Large intestine (tissue), 3 donors: ENCODE results near the gene CSRP1. TPM values are rescaled to one million over a fixed set of nuclear protein-coding genes. Genes with fewer than 3 reads are reported as not detected.
"Not testable (repeated sequence)": the region's sequence is repeated elsewhere in the genome, so short reads cannot be mapped to it uniquely, and the experiment has no call there.

Experiments used
- DNase-seq, 2 donors: peaks; one replicate each; pipeline versions ENCODE4 v3.0.0 to v3.0.0-alpha.2; 2013
- H3K27ac ChIP-seq: one replicate; pipeline ENCODE4 v1.5.1; 2013; ENCODE audit warnings: low read length
- H3K27me3 ChIP-seq: 2 replicates; pipeline ENCODE4 v1.6.1; 2013; ENCODE audit warnings: low read length; ENCODE audit not compliant: control insufficient read depth, insufficient read depth
- H3K36me3 ChIP-seq: 2 replicates; pipeline ENCODE4 v1.6.1; 2013; ENCODE audit warnings: low read length; ENCODE audit not compliant: control insufficient read depth, insufficient read depth
- H3K4me1 ChIP-seq: one replicate; pipeline ENCODE4 v1.6.1; 2013; ENCODE audit warnings: low read length; ENCODE audit not compliant: control insufficient read depth, insufficient read depth
- H3K4me3 ChIP-seq: one replicate; pipeline ENCODE4 v1.5.1; 2013; ENCODE audit warnings: low read length
- H3K9me3 ChIP-seq: one replicate; pipeline ENCODE4 v1.6.1; 2013; ENCODE audit warnings: mild to moderate bottlenecking, low read depth, low read length, moderate library complexity; ENCODE audit not compliant: control insufficient read depth
- WGBS: methylation state at CpG from one replicate; pipeline ENCODE4 v1.1.5; 2013; ENCODE audit warnings: low lambda C conversion rate; ENCODE audit not compliant: insufficient coverage; 5-methylcytosine and 5-hydroxymethylcytosine counted together
- polyA plus RNA-seq: library from polyadenylated mRNA; unstranded; fragments of 120-200 nt; gene quantifications from one replicate; pipeline ENCODE4 v1.2.1, GENCODE V29; 2013

CSRP1 gene
- polyA plus RNA-seq, 1 donor, result 187 TPM

DNA sequence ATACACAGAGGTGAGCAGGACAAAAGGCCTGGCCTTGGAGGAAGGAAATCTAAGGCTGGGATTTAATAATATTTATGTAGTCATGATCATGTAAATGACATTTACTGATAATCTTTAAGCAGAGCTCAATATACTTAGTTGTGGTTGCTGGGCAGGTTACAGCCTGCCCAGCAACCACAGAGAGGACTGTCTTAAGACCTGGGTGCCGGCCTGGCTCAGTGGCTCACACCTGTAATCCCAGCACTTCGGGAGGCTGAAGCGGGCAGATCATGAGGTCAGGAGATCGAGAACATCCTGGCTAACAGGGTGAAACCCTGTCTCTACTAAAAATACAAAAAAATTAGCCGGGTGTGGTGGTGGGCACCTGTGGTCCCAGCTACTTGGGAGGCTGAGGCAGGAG is 42.6 kb upstream of the CSRP1 start:
- H3K4me3 ChIP-seq, H3K9me3 ChIP-seq, H3K4me1 ChIP-seq, H3K36me3 ChIP-seq, DNase-seq, H3K27me3 ChIP-seq, H3K27ac ChIP-seq: not testable (repeated sequence)
- WGBS, result no CpG with 5 or more reads among the region's 5 CpGs

GRCh38 chr1:201545851-201546492 is 39.0 kb upstream of the CSRP1 start:
- no peak overlapping the region for H3K27ac ChIP-seq
- H3K4me3 ChIP-seq, result no peak overlapping the region
- no peaks in the 10 kb centered on the region for H3K9me3 ChIP-seq
- WGBS, result no CpG with 5 or more reads among the region's 9 CpGs
- no peaks in the 10 kb centered on the region for H3K4me1 ChIP-seq
- DNase-seq, result peak in 1 of 2 donors; percentile 41
- no peaks in the 10 kb centered on the region for H3K36me3 ChIP-seq
- H3K27me3 ChIP-seq, result peaks cover 17% of the 10 kb centered on the region

DNA sequence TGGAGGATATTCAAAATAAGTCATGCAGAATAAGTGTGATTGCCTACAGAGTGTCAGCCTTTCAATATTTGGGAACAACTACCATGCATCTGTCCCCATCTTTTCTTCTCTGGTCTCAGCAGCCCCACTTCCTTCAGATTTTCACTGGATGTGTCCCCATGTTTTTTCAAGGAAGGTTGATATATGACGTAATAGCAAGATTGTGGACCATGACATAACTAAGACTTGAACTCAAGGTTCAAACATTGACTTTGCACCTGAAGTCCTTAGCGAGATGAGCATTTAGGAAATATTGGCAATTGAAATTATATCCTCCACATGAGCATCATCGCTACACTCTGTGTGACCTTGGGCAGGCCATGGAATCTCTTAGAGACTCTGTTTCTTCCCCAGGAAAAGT is 37.8 kb upstream of the CSRP1 start:
- DNase-seq, result no peak
- H3K36me3 ChIP-seq, result no peaks in the 10 kb centered on the region
- peaks cover under 1% of the 10 kb centered on the region for H3K9me3 ChIP-seq
- H3K27ac ChIP-seq, result no peak overlapping the region
- peaks cover 2% of the 10 kb centered on the region for H3K4me1 ChIP-seq
- no peak overlapping the region for H3K4me3 ChIP-seq
- H3K27me3 ChIP-seq, result peaks cover 30% of the 10 kb centered on the region
- WGBS, result 100% methylated on average over 1 of the region's 3 CpGs

DNA sequence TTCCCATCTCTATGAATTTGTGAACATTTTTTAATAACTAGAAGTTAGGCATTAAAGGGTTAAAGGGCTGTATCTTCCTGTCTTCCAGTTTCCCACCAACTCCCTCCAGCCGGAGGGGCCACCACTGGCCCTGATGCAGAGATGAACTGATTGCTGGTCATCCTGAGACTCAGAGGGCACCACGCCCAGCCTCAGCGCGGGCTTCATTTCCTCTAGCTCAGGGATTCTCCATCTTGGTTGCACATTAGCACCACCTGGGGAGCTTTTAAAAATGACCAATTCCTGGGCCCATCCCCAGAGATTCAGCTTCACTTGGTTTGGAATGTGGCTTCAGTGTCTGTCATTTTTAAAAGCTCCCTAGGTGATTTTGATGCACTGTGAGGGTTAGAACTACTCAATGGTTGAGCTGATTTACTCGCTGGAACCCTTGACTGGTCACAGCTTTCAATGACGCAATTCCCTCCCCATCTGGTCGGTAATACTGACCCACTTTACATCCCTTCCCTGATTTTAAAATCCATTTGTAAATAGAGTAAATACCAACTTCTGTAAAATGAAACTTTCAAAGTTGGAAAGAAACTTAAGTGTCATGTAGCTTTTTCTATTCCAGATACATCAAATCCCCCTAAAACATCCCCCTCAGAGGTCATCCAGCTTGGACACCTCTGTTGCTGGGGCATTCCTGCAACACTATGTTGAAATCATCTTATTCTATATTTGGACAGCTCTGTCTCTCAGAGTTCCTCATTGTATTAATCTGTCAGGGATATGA is 37.1 kb upstream of the CSRP1 start:
- Histone ChIP-seq H3K27ac (no peak overlapping the region), H3K27me3 (peaks cover 36% of the 10 kb centered on the region), H3K9me3 (peaks cover 3% of the 10 kb centered on the region), H3K4me1 (peaks cover 6% of the 10 kb centered on the region), H3K4me3 (no peak overlapping the region), H3K36me3 (no peaks in the 10 kb centered on the region)
- DNase-seq, result no peak
- no CpG with 5 or more reads among the region's 7 CpGs for WGBS

DNA sequence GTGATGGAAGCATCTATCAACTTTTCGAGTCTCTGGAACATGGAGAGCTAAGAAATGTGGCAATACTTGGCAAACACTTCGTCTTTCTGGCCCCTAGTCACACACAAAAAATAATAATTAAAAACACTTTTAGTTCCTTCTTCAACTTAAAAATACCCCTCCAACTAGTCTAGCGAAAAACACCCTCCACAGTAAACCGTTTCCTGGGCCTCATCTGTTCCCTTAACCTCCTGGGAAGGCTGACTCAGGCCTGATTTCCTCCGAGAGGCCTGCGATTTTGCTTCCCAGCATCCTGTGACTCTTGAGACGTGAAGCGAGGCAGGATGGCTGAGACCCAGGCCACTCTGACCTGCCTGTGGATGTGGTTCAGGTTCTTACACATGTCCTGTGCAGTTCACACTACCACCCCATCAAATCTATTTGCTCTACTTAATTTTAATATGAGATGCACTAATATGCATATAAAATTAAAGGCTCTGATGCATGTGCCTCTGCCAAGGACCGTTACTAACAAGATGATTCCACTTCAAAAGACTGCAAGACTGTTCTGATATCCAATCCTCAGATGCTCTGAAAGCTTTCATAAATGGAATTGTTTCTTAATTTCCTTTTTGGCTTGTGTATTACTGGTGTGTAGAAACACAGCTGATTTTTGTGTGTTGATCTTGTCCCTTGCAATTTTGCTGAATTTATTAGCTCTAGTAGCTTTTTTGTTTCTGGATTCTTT is 35.5 kb upstream of the CSRP1 start:
- Histone ChIP-seq H3K4me3 (no peak overlapping the region), H3K9me3 (peaks cover 6% of the 10 kb centered on the region), H3K27me3 (peaks cover 52% of the 10 kb centered on the region), H3K27ac (no peak overlapping the region), H3K36me3 (no peaks in the 10 kb centered on the region), H3K4me1 (peaks cover 10% of the 10 kb centered on the region)
- WGBS, result 100% methylated on average over 3 of the region's 9 CpGs
- no peak for DNase-seq

DNA sequence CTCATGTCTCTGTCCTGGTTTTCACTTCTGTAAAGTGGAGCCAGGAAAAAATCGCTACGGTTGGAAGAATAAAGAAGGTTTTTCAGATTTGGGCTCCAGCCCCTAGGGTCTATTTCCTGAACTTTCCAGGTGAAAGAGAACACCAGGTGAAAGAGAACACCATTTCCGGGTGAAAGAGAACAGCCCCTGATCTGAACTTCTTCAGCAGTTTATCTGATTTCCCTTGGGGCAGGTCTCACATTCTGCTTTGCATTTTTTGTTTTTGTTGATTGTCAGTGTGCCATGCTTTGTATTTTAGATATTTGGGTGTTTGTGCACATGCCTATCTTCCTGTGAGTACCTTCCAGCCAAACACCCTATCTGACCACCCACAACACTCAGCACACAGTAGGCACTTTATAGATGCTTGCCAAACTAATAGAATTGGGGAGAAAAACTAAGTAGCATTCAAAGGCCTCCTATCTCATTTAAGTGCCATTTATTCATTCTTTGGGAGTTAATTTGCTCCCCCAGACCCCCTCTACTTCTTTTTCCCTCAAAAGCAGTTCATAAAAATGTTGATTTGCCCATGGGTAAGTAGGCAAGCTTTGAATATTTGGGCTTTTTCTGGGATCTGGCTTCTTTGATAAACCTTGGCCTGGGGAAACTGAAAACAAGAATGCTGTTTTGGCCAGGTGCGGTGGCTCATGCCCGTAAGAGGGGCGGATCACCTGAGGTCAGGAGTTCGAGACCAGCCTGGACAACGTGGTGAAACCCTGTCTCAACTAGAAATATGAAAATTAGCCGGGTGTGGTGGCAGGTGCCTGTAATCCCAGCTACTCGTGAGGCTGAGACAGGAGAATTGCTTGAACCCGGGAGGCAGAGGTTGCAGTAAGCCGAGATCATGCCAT is 34.2 kb upstream of the CSRP1 start:
- Histone ChIP-seq H3K36me3 (no peaks in the 10 kb centered on the region), H3K27ac (no peak overlapping the region), H3K4me3 (no peak overlapping the region), H3K27me3 (peaks cover 65% of the 10 kb centered on the region), H3K4me1 (peaks cover 10% of the 10 kb centered on the region), H3K9me3 (peaks cover 6% of the 10 kb centered on the region)
- no peak for DNase-seq
- WGBS, result 77% methylated on average over 2 of the region's 12 CpGs

- peaks cover 6% of the 10 kb centered on the region for H3K9me3 ChIP-seq
- no CpG with 5 or more reads among the region's 47 CpGs for WGBS
- H3K27me3 ChIP-seq, result peaks cover 67% of the 10 kb centered on the region
- H3K4me1 ChIP-seq, result peaks cover 10% of the 10 kb centered on the region
- peak overlapping the region; percentile 18 for H3K27ac ChIP-seq
- H3K4me3 ChIP-seq, result peak overlapping the region; percentile 52
- H3K36me3 ChIP-seq, result no peaks in the 10 kb centered on the region
- peak; percentile 44 to 75 for DNase-seq
Observed at GRCh38 chr1:201539561-201540431, 32.9 kb upstream of the CSRP1 start.

GRCh38 chr1:201538612-201539551 is 32.0 kb upstream of the CSRP1 start, which contains the start of gene NAV1:
NAV1 (plus strand) TSS chr1:201539127; CDS start chr1:201622885, 83,758 bp downstream.
- Histone ChIP-seq H3K9me3 (peaks cover 6% of the 10 kb centered on the region), H3K4me3 (peak within 1 kb of the TSS; percentile 52), H3K27ac (peak within 1 kb of the TSS; percentile 18), H3K4me1 (peaks cover 10% of the 10 kb centered on the region), H3K36me3 (no peaks in the 10 kb centered on the region), H3K27me3 (peaks cover 64% of the 10 kb centered on the region)
- peak in 1 of 2 donors; percentile 54 for DNase-seq
- WGBS, result no CpG with 5 or more reads among the region's 93 CpGs
